CD1c-positive myeloid dendritic cell (primary cell): Measurements from ENCODE around the gene FHIP1B.

Source experiments
- DNase-seq: peaks from one replicate; pipeline ENCODE4 v3.0.0-alpha.2; 2016; ENCODE audit errors: extremely low spot score

Gene FHIP1B

DNA sequence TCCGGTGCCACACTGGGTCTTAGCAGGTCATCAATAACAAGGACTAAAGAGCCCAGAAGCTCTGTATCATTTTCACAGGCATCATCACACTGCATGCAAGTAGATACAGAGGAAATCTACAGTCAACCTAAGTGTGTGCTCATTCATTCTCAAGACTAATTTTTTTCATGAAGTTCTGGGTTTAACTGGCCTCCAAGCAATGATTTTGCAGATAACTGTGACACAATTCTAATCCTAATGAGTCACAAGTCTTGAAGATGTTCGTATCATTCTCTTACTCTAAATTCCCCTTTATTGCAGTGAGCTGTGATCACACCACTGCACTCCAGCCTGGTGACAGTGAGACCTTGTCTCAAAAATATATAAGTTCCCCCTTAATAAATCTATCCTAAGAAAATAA lies 33.0 kb downstream of the FHIP1B start:
- DNase-seq: peak; percentile 72

DNA sequence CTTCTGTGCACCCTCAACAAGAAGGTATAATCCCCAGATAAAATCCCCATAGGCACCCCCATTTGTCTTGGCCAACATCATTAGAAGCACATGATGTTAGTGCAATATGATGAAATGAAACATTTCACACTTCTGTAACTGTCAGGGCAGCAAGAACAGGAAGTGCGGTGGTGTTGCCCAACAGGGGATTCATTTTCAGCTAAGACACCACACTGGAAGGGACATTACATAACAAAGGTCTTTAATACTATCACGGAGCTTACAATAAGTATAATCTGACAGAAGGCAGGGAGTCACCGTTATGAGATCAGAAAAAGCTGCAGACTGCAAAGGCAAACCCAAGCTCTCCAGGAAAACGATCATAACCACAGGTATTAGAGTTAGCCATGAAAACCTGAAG lies 33.5 kb downstream of the FHIP1B start:
- peak; percentile 93 for DNase-seq

- no peak for DNase-seq
Observed at GRCh38 chr11:6199174-6199810, 35.1 kb downstream of the FHIP1B start, which contains the start of gene OR52W1. Gene OR52W1 (plus strand): TSS chr11:6199224. CDS start chr11:6199224, 0 bp downstream.

DNA sequence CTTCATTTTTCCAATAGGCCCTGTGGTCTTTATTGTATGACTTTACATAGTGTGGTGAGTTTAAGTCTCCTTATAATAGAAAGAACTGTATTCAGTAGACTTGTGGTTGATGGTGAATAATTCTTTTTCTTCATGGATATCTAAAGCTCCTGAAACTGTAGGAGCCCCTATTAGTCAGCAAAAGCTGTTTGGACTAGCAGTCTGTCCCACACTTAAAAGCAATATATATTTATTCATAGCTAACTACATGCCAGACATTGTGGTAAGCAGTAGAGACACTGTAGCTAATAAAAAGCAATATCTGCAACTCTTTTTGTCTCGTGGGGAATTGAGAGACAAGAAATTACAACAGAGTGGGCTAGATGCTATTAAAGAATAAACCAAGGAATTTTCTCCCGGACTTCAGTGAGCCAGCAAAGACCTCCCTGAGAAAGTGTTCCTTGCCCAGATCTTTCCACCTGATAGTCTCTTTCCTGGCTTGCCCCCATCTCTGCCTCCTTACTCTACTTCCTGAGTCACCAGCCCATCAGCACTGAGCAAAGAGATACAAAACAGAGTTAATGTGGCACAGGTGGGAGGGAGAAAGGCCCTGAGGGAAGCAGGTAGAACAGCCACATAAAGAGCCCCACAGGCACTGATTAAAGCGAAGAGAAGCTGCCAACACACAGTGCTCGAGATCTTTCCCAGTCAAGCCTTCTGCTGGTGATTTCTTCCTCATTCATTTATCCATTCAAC lies 36.8 kb downstream of the FHIP1B start:
- DNase-seq: no peak

- DNase-seq: no peak
Observed at GRCh38 chr11:6196396-6196795, 38.0 kb downstream of the FHIP1B start.

GRCh38 chr11:6194065-6194581 lies 40.3 kb downstream of the FHIP1B start:
- DNase-seq: peak; percentile 48

DNA sequence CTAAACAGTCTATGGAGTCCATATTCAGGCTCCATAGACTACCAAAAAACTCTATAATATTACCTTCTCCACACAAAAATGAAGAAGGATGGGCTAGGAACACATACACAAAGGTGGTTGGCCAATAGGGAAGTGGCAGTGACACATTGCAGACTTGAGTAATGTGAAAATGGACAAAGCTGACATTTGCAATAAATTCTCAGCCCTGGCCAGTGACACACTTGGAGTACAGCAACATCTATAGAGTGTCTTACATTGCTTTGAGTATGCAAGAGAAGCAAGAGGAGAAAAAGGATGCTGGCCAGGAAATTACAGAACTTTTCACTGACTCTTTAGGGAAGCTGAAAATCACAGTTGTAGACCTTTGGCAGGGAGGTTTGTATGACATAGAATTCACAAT lies 42.7 kb downstream of the FHIP1B start:
- peak; percentile 39 for DNase-seq

DNA sequence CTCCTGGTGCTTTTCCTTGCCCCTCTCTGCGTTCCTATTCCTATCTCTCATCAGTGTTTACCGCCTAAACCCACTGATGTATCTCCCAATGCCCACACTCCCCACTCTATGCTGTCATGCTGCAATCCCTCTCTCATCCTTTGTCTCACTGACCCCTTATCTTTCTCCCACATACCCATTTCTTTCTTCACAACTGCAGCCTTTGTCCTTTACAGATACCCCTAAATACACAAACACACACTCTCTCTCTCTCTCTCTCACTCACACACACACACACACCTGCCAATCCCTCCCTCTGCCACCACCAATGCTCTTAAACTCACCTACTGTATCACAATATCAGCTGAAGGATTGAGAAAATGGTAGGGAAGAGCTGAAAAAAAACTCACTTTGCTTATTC lies 59.0 kb downstream of the FHIP1B start:
- no peak for DNase-seq

DNA sequence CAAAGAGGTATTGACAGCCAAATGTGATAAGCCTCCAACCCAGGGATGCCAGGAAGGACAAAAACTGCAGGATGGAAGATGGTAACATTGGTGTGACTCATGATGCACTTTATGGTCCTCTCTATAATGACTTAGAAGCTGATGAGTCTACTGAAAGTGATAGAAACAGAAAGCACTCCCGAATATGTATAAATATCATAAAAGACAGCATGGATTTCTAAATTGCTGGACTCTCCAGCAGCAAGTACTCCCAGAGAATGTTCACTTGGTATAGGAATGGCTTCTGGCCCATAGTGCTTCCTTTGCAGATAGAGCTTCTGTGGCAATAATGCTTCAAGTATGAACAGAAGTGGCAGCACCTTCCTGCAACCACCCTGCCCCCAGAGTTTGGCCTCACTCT lies 64.2 kb downstream of the FHIP1B start, which contains the start of gene OR52B2:
Gene OR52B2 (minus strand): TSS at position 101 of the 400 bp plus-strand sequence. CDS start 0 bp downstream, at position 101.
- no peak for DNase-seq
